HepG2 (cell line): ENCODE data around the gene UBTD1. TPM values are rescaled to one million over a fixed set of nuclear protein-coding genes. Genes with fewer than 3 reads are reported as not detected.

ENCODE experiments used
- DDIT3 ChIP-seq: sonication (generic); formaldehyde crosslinking; IDR thresholded peaks from 2 replicates; pipeline ENCODE4 v1.4.0; 2020; ENCODE audit warnings: mild to moderate bottlenecking, missing genetic modification reagents
- DNMT1 ChIP-seq: sonication (generic); formaldehyde crosslinking; IDR thresholded peaks from 2 replicates; pipeline ENCODE4 v1.5.1; 2020; ENCODE audit warnings: mild to moderate bottlenecking, missing genetic modification reagents
- FOXP4 ChIP-seq: sonication (generic); formaldehyde crosslinking; IDR thresholded peaks from 2 replicates; pipeline ENCODE4 v1.4.0; 2020; ENCODE audit warnings: missing genetic modification reagents
- GATAD1 ChIP-seq: IDR thresholded peaks from 2 replicates; pipeline ENCODE4 v1.6.1; 2016; ENCODE audit warnings: missing genetic modification reagents, missing compliant biosample characterization
- HNRNPH1 ChIP-seq: fragments of 200-400 bp; formaldehyde crosslinking; optimal IDR thresholded peaks from 2 replicates; pipeline ENCODE3; 2017; ENCODE audit warnings: mild to moderate bottlenecking, low read depth, low read length
- IRF9 ChIP-seq: sonication (generic); formaldehyde crosslinking; IDR thresholded peaks from 2 replicates; pipeline ENCODE4 v1.8.0; 2022; ENCODE audit warnings: missing genetic modification reagents, mild to moderate bottlenecking, borderline replicate concordance
- JUNB ChIP-seq: sonication (generic); formaldehyde crosslinking; IDR thresholded peaks from 2 replicates; pipeline ENCODE4 v1.8.0; 2022; ENCODE audit warnings: missing genetic modification reagents, mild to moderate bottlenecking, borderline replicate concordance
- JUND ChIP-seq: sonication (generic); formaldehyde crosslinking; IDR thresholded peaks from 2 replicates; pipeline ENCODE4 v1.8.0; 2022; ENCODE audit warnings: mild to moderate bottlenecking, missing genetic modification reagents
- KDM3A ChIP-seq: IDR thresholded peaks from 2 replicates; pipeline ENCODE4 v1.6.1; 2018; ENCODE audit warnings: low read depth, missing compliant biosample characterization
- KLF11 ChIP-seq: IDR thresholded peaks from 2 replicates; pipeline ENCODE4 v1.6.1; 2016; ENCODE audit warnings: missing compliant biosample characterization
- MTA3 ChIP-seq: sonication (generic); formaldehyde crosslinking; IDR thresholded peaks from 2 replicates; pipeline ENCODE4 v1.4.0; 2020; ENCODE audit warnings: missing genetic modification reagents
- RAD51 ChIP-seq: fragments of 450-650 bp; IDR thresholded peaks from 2 replicates; pipeline ENCODE4 v1.6.1; 2016; ENCODE audit warnings: borderline replicate concordance
- RBFOX2 ChIP-seq: fragments of 200-400 bp; formaldehyde crosslinking; IDR thresholded peaks from 2 replicates; pipeline ENCODE4 v1.6.1; 2017; ENCODE audit warnings: low read depth, mild to moderate bottlenecking, low read length
- RNF219 ChIP-seq: sonication (generic); formaldehyde crosslinking; IDR thresholded peaks from 2 replicates; pipeline ENCODE4 v1.5.0; 2020; ENCODE audit warnings: mild to moderate bottlenecking, missing genetic modification reagents
- SCMH1 ChIP-seq: sonication (generic); formaldehyde crosslinking; IDR thresholded peaks from 2 replicates; pipeline ENCODE4 v1.9.0; 2021; ENCODE audit warnings: missing genetic modification reagents, mild to moderate bottlenecking, borderline replicate concordance
- SIX1 ChIP-seq: sonication (generic); formaldehyde crosslinking; IDR thresholded peaks from 2 replicates; pipeline ENCODE4 v1.4.0; 2020; ENCODE audit warnings: missing genetic modification reagents, borderline replicate concordance
- STAT5B ChIP-seq: sonication (generic); formaldehyde crosslinking; IDR thresholded peaks from 2 replicates; pipeline ENCODE4 v1.4.0; 2020; ENCODE audit warnings: missing genetic modification reagents
- TEF ChIP-seq: sonication (generic); formaldehyde crosslinking; IDR thresholded peaks from 2 replicates; pipeline ENCODE4 v1.5.0; 2020; ENCODE audit warnings: missing genetic modification reagents
- TGIF2 ChIP-seq: IDR thresholded peaks from 2 replicates; pipeline ENCODE4 v1.6.1; 2016; ENCODE audit warnings: control low read depth, missing compliant biosample characterization
- ZNF160 ChIP-seq: sonication (generic); formaldehyde crosslinking; IDR thresholded peaks from 2 replicates; pipeline ENCODE4 v1.8.0; 2022; ENCODE audit warnings: mild to moderate bottlenecking, inconsistent platforms, missing genetic modification reagents
- ZNF430 ChIP-seq: sonication (generic); formaldehyde crosslinking; IDR thresholded peaks from 2 replicates; pipeline ENCODE4 v1.9.0; 2021; ENCODE audit warnings: mild to moderate bottlenecking, missing genetic modification reagents
- ZNF501 ChIP-seq: sonication (generic); formaldehyde crosslinking; IDR thresholded peaks from 2 replicates; pipeline ENCODE4 v1.5.1; 2020; ENCODE audit warnings: mild to moderate bottlenecking, moderate library complexity, missing genetic modification reagents
- ZNF850 ChIP-seq: sonication (generic); formaldehyde crosslinking; conservative IDR thresholded peaks from 2 replicates; pipeline ENCODE4 v1.9.0; 2021; ENCODE audit warnings: mild to moderate bottlenecking, missing genetic modification reagents
- ZSCAN22 ChIP-seq: sonication (generic); formaldehyde crosslinking; IDR thresholded peaks from 2 replicates; pipeline ENCODE4 v1.4.0; 2020; ENCODE audit warnings: mild to moderate bottlenecking, missing genetic modification reagents
- polyA plus RNA-seq, 8 experiments: library from polyadenylated mRNA; depleted of rRNA in 3 of 8; stranded (reverse) in 7 of 8; unstranded in 1 of 8; fragments of >200 nt; fragmentation: Illumina TruSeq in 4 of 8; extraction: Trizol in 4 of 8; gene quantifications; 2 replicates each; pipeline versions ENCODE4 v1.2.1 to v1.2.3, GENCODE V29; 2011 to 2016; ENCODE audit warnings: low read depth in 4 of 8, missing spikeins in 1 of 8, mixed read lengths in 1 of 8; ENCODE audit not compliant: insufficient read depth in 1 of 8
- total RNA-seq, 5 experiments: library from RNA; depleted of rRNA; stranded (reverse); fragments of >200 nt; fragmentation: Illumina TruSeq; extraction: Trizol; gene quantifications; 2 replicates each; pipeline ENCODE4 v1.2.3, GENCODE V29; 2016; ENCODE audit warnings: low read depth in 1 of 5

The UBTD1 gene
- total and polyA plus RNA-seq, 2 of the 13 experiments (the other 11 are each of a cell fraction or from before 2014, with no cell fraction given): 7.9 to 10.0 TPM

GRCh38 chr10:97584798-97585438, 86.2 kb downstream of the UBTD1 start (continued):
- TF ChIP-seq JUNB: no peak
- TF ChIP-seq STAT5B: no peak
- TF ChIP-seq JUND (CRISPR knock-in tag): 0 out of 2 replicates have a peak, but pooled peaks have one; percentile 10
- TF ChIP-seq TEF (CRISPR knock-in tag): no peak
- TF ChIP-seq DNMT1 (CRISPR knock-in tag): no peak
- TF ChIP-seq ZNF501: no peak
- TF ChIP-seq SIX1: 0 out of 2 replicates have a peak, but pooled peaks have one; percentile 20
- TF ChIP-seq RNF219: no peak
- peak; percentile 66; the same call in 1 of the 2 replicates for TF ChIP-seq TGIF2 (CRISPR knock-in tag)
- no peak for TF ChIP-seq ZNF850
- no peak for TF ChIP-seq KLF11 (CRISPR knock-in tag)
- no peak for TF ChIP-seq ZNF430 (CRISPR knock-in tag)
- TF ChIP-seq MTA3 (CRISPR knock-in tag): no peak
- TF ChIP-seq ZNF160 (CRISPR knock-in tag): no peak
- no peak for TF ChIP-seq DDIT3 (CRISPR knock-in tag)
- TF ChIP-seq KDM3A (CRISPR knock-in tag): no peak
- TF ChIP-seq IRF9: peak; percentile 68; the same call in 1 of the 2 replicates
- TF ChIP-seq RBFOX2: no peak
- no peak for TF ChIP-seq HNRNPH1
- no peak for TF ChIP-seq SCMH1 (CRISPR knock-in tag)
- no peak for TF ChIP-seq ZSCAN22 (CRISPR knock-in tag)
- peak; percentile 43; the same call in 1 of the 2 replicates for TF ChIP-seq GATAD1 (CRISPR knock-in tag)
- TF ChIP-seq RAD51: peak; percentile 42; the same call in 1 of the 2 replicates
- no peak for TF ChIP-seq FOXP4 (CRISPR knock-in tag)
